HG03442 (cell line): ENCODE measurements around the gene GAPDH.
A peak's percentile ranks its signal among the peaks of the same experiment; 100 is the strongest.
"Not testable (repeated sequence)": the region's sequence is repeated elsewhere in the genome, so short reads cannot be mapped to it uniquely, and the experiment has no call there.

ENCODE experiments used
- ATAC-seq: cut with Tn5 transposase; IDR thresholded peaks from one replicate; pipeline ENCODE4 v1.9.1; 2021; ENCODE audit warnings: mild to moderate bottlenecking, moderate library complexity; ENCODE audit not compliant: unreplicated experiment

The GAPDH gene

DNA sequence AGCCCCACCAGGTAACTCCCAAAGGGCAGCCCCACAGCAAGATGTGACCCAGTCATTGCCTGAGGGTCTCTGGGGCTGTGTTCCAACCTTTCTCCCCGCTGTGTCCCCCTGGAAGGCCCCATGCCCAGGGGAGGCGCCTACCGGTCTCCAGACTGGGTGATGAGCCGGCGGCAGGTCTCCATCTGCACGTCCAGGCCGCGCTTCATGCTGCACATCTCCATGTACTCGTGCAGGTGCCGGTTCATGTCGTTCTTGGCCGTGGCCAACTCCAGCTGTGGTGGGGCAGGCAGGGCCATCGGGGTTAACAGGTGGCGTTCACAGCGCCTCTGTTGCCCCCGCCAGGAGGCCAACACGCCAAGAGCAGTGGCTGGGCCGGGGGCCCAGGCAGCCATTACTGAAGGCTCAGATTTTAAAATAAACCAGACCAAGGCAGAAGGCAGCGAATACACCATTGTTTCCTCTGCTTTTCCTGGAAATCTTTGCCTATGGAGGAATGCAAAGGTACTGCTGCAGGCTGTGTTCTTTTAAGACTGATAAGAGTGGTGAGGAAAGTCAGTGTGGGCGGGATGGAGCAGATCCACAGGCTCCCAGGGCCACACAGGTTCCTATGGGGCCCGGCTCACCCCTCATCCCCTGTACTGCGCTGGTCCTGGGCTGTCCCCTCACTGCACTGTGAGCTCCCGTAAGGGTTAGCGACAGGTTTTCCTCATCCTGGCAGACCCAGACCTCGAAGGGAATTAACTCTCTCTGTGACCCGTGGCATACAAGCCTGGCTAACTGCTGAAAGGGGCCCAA, 7.3 kb downstream of the GAPDH start:
- ATAC-seq, result no peak

DNA sequence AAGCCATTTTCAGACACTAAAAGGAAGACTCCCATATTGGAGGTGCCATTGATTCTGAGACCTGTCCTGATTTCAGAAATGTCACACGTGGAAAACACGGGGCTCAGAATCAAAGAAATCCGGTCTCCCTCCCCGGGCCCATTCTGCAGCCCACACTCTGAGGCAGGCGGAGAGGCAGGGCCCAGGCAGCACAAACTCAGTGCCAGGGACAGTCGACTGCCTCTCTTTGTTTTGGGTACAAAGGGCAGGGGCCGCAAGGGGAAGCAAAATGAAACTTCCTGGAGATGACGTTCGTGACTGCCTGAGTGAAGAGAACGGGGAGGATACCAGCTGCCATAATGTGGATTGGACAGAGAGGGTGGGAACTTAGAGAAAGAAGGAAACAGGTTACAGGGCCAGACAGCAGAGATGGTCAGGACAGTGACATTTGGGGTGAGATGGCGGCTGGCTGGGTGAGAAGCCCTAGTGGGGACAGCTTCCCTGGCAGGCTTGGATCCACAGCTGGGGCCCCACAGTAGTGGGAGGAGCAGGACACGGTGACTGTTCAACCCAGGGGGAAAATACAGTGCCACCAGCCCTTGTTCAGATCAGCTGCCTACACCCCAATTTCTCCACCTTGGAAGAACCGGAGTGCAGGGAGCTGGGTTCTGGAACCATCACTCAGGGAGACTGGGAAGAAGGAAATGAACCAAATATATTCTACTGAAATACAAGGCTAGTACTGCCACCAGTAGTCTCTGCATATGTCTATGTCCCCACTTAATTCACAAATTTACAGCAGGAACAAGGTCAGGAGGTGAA, 8.1 kb downstream of the GAPDH start:
- ATAC-seq, result no peak

DNA sequence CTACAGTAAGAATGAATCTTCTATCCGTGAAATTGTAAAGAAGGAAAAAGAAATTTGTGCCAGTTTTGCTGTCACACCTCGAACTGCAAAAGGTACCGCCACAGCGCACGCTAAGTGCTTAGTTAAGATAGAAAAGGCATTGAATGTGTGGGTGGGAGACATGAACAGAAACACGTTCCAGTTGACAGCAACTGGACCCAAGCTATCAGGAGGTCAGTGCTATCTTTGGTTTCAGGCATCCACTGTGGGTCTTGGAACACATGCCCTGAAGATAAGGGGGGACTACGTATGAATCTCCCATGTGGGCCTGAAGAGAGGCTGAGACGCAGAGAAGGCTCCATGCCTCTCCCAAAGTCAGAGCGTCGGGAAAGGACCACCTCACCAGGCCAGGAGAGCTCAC, 11.7 kb downstream of the GAPDH start:
- ATAC-seq, result no peak

DNA sequence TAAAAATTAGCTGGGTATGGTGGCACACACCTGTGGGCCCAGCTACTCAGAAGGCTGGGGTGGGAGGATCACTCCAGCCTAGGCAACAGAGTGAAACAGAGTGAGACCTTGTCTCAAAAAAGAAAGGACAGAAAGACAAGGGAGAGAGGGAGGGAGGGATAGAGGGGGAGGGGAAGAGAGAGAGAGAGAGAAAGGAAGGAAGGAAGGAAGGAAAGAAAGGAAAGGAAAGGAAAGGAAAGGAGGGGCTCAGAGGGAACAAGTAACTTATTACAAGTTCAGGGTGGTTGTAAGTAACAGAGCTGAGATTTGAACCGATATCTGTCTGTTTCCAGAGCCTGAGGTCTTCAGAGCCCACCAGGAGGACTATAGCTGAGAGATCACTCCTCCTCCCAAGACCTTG, 13.2 kb downstream of the GAPDH start:
- no peak for ATAC-seq

DNA sequence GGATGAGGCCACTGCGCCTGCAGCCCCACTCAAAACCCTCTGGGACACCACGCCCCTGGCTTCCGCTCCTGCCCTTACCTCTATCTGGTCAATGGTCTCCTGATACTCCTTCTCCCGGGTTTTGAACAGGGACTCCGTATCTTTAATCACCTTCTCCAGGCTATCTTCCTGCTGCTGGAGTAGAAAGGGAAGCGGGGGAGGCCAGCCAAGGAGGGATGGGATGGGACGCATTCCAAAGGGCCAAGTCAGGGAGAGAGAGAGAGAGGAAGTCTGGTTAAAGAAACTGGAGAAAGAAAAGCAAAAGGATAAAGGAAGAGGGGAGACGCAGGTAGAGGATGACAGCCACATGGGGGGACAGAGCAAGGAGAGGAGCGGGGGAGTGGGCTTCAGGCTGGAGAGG, 13.7 kb downstream of the GAPDH start:
- no peak for ATAC-seq

DNA sequence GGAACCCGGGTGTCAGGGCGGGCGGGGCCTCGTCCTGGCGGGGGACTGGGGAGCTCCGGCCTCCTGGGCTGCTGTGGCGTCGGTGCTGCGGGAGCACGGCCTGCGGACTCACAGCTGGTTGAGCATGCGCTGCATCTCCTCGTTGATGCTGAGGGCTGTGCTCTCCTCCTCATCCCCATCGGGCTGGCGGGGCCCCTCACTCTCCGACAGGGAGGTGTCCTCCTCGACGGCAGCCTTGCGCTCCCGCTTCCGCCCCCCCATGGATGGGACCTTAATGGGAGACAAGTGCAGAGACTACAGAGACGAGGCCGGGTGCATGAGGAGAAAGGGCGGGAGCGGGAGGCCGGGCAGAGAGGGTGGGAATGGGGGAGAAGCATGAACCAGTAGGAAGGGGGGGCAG, 14.2 kb downstream of the GAPDH start:
- ATAC-seq, result no peak

DNA sequence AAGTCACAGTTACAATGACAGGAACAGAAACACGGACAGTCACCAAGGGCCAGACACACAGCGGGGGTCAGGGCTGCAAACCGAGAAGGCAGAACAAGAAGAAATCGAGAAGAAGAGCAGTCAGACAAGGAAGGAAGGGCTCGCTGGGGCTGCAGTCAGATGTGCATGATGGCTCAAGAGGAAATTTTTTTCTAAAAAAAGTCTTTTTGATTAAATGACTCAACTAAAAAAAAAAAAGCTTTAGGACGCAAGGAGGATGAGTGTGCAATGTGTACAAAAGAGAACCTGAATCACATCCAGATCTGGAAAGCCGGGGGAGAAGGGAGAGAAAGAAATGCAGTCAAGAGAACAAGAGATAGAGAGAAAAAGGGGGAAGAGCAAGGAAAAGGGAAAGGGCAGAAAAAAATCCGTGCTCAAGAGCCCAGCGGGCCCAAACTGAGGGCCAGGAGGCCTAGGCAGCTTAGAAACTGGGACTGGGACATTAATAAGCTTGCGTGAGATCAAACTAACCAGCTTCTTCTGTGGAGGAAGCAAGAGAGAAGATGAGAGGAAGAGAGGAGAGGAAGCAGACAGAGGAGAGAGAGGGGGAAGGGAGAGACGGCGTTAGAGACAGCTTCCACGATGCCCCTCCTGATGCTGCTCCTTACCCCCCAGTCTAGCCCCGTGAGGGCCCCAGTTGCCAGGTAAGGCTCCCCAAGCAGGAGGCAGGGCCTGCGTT, 14.8 kb downstream of the GAPDH start:
- no peak for ATAC-seq

DNA sequence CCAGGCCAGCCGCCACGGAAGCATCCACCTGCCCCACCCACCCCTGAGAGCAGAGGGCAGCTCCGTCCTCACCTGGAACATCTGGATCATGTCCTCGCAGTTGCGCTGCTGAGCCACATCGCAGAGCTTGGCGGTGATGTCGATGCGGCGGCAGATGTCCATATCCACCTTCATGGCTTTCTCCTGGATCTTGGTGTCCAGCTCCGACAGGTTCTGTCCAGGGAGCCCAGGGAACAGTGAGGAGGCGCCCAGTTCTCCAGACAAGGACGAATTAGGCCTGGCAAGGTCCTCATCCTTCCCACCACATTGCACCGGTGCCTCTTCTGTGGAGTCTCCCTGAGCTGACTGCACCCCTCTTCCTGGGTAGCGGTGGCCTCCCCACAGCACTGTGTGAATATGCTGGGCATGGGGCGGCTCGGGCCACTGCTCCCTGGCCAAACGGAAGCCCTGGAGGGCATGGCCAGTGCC, 15.4 kb downstream of the GAPDH start:
- no peak for ATAC-seq

DNA sequence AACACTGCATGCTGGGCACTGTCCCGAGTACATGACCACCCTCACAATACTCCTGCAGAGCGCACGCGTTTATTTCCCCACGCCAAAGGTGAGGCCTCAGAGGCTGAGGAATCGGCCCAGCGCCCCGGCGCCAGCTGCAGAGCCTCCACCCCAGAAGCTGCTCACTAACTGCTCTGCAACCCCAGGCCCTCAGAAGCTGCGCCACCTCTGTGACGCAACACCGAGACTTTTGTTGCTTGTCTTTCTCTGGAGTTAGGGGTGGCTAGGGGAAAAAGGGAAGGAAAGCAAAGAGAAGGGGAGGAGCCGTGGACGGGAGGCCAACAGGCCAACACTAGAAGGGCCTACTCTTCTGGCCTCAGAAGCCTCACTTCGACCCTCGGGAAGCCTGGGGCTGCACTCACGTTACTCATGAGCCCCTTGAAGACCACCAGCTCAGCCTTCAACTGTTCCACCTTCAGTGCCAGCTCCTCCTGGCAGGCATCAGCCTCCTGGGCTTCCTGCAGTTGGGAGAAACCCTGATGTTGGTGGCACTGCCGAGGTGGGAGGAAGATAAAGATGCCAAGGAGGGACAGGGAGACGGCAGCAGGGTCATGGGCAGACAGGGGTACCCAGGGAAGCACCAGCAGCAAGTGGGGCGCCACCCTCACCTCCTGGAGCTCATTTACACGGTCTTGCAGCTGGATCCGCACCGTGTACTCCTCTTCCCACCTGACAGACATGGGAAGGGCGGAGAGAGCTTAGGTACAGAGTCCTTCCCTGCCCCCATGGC, 16.2 kb downstream of the GAPDH start:
- ATAC-seq, result no peak

DNA sequence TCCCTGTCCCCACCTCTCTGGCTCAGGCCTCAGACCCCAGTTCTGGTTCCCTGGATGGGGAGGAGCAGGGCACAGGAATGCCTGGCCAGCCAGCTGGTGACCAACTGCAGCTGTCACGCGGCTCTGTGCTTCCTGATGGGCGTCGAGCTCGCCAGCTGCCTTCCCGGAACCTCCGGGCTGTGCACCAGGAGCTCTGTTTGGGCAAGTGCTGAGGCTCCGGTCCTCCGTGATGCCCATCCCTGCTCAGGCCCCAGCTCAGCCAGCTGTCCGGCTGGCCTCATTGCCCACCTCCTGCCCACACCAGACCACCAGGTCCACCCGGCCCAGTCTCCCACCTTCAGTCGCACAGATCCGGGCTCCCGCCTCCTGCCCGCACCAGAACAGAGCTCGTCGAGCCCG, 16.7 kb downstream of the GAPDH start:
- ATAC-seq, result no peak

DNA sequence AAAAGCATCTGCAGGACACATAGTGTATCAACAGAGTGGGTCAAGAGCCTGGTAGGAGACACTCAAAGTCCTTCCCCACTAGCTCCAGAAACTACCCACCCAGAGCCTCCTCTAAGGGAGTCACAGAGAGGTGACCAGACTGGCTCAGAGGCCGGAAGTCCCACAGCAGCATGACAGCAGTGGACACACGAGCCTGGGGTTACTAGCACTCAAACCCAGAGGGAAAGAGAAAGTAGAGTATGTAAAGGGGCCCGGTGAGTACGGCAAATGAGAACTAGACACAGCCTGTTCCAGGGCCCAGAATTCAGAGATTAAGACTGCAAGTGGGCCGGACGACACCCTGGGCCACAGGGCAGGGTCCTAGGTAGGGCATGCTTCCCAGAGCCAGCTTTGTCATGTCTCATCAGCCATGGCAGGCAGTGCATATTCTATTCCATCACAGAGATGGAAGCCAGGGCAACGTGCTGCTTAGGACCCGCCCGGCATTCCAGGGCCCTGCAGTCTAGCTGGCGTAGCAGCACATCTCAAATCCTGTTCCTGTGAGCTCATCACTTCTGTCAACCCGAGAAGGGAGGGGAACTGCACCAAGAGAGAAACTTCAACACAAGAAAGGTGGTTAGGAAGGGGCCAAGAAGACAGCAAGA, 17.3 kb downstream of the GAPDH start:
- no peak for ATAC-seq

DNA sequence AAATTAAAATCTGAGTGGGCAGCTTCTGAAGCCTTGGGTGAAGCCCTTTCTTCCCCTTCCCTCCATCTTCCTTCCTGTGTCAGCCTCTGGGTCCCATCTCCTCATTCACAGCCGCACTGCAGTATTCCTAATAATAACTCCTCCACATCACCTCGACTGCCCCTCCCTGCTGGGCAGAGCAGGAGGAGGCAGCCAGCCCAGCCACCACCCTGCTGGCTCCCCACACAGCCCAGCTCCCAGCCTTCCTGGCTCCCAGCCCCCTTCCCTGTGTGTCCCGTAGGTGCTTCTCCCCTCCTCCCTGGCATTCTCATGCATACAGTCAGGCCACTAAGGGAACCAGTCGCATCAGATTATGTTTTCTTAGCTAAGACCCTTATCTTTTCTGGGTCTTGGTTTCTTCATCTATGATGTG, 17.8 kb downstream of the GAPDH start:
- no peak for ATAC-seq

DNA sequence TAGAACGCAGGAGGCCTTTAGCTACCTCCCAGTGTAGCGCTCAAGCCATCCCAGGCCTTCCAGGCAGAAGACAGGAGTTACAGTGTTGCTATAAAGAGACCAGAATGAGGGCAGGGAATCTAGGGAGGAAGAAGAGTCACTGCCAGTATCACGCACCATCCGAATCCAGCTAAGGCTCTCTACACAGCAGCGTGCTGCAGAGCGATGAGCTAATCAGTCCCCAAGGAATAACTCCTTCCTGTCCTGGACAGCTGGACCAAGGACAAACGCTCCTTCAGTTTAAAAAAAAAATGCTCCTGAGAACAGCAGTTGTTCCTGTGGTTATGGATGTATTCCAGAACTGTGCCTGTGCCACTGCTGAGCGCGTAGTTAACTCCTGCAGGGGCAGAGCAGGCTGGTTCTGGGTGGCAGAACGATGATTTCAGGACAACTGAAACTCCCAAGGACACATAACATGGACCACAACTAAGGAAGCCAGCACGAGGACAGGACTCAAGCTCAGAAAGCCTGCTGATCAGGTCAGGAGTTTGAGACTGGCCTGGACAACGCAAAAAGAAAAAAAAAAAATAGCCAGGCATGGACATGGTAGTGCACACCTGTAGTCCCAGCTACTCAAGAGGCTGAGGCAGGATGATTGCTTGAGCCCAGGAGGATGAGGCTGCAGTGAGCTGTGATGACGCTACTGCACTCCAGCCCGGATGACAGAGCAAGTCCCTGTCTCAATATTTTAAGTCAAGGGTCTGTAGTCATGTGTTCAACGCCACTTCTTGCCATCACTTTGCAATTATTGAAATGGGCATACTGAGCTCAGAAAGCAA, 18.9 kb downstream of the GAPDH start:
- ATAC-seq, result no peak

DNA sequence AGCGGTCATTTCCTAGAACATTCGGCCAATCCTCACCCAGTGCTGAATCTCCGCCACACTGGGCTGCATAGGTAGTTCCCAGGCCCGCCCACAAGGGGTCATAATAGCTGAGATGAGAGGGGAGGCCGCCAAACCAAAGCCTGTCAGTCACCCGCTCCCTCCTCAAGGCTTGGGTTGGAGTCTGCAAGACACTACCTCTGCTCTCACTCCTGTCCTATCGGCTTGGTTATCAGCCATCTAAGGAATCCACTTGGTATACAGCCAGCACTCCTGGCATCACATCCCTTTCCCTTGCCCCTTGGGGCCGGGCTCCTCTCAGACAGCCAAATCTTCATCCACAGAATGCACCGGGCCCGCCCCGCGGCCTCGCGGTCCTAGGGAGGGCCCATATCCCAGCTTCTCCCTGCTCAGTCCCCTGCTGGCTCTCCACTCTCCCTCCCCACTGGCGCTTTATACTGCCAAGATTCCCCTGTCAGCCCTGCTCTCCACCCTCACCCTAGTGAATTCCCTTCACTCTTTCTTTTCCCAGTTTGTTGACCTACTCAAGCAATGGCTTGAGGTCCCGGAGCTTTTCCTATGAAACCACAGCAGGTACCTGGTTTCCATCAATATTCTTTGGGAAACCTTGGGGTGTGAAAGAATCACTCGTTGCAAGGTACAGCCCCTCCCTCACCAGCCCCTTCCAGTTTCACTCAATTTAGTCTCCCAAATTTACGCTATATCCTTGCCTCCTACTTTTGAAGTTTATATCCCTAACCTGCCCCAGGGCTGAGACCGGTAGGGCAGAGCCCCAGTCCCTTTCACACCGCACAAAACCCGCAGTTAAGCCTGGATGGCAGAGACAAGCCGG, 20.1 kb downstream of the GAPDH start:
- ATAC-seq, result peak; percentile 43

DNA sequence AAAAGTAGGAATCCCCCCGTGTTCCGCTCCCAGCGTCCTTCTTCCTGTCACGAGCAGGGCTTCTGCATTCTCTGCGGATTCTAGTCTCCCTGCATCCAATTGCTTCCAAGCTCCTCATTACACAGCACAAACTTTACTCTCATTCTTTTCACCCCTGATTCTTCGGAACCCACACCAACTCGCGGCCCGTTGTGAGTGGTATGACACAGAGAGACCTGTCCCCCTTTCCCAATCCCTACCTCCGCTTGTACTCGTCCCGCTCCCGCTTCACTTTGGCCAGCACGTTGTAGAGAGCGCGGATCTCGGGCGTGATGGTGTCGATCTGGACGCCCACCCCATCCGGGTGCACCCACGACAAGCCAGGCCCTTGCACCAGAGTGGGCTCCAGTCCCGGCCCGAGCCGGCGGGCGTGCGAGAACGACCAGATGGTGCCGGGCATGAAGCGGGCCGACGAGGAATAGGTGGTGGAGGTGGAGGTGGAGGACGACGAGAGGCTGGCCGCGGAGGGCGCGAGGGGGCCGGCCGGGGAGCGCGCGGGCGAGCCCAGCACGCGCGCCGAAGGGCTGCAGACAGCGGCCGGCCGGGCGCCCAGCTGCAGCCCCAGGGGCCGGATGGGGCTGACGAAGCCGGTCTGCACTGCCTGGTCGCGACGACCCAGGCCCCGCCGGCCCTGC, 20.8 kb downstream of the GAPDH start:
- no peak for ATAC-seq

DNA sequence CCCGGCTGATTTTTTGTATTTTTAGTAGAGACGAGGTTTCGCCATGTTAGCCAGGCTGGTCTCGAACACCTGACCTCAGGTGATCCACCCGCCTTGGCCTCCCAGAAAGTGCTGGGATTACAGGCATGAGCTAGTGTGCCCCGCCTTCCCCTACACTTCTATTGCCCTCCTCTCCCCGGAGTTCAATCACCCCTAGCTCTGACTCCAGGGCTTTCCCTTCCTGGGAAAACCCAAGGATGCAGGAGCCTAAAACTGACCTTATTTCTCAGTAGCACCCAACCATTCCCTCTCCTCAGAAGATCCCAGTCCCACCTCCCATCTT, 22.1 kb downstream of the GAPDH start:
- ATAC-seq, result not testable (repeated sequence)

DNA sequence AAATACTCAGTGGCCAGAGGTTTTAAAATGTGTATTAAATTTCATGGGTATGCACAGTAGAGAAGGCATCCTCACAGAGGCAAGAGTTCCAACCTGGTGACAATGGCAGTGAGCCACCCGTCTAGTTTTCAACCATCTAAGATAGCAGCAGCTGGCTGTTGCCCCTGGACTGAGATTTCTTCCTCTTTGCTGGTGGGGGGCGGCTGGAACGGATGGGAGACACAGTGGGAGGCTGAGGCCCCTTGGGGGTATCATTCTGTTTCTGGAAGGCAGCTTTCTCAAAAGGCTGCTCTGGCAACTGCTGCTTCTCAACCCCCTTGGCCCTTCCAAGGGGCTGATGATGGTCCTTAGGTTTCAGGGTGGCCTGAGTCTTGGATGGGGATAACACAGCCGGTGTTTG, 22.5 kb downstream of the GAPDH start:
- ATAC-seq, result no peak
